Measurements from ENCODE around the gene SH2B3. TPM values are rescaled to one million over a fixed set of nuclear protein-coding genes. Genes with fewer than 3 reads are reported as not detected.
A peak's percentile ranks its signal among the peaks of the same experiment; 100 is the strongest.
"Not testable (repeated sequence)": the region's sequence is repeated elsewhere in the genome, so short reads cannot be mapped to it uniquely, and the experiment has no call there.

The SH2B3 gene
- total RNA-seq, 1 donor from 2014 or later, result 50.7 TPM

DNA sequence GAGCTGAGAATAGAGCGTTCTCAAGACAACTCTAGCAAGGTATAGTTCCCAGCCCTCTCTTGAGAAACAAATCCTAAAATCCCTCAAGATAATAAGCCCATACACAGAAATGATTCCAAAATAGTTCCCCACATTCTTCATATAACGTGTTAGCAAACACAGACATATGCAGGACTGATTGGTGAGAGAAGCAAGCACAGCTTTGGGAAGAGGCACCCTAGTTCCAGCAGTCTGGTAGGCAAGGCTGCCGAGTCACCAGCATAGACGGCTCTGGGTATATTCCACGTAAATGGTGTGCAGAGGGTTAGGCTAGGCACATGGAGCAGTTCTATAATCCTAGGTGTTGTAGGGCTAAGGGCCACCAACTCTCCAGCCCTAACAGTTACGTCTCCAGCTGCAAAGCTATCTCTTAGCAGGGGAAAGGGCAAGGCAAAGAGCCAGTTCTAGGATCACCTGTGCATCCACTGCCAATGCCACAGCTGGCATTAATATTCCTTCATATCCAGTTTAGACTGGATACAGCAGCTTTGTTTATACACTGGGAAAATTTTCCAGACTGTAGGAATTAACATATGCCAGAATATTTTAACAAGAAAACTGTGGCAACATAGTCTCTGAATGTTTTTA lies 52.9 kb downstream of the SH2B3 start:
- no peak for DNase-seq
- Mint-ChIP-seq H3K4me3 (no peak overlapping the region), H3K4me1 (peaks cover 5% of the 10 kb centered on the region), H3K27me3 (no peaks in the 10 kb centered on the region), H3K27ac (peak overlapping the region; percentile 9), H3K9me3 (no peaks in the 10 kb centered on the region), H3K36me3 (ENCODE audit: low read depth) (peaks cover 37% of the 10 kb centered on the region)
- CTCF ChIA-PET, result interaction anchor here (12.1 kb wide), 1 partner anchor 60 kb away, joined by 522 read pairs; the partner anchor contains the start of gene SH2B3
- POLR2A ChIA-PET, result no interaction called here
- ATAC-seq (ENCODE audit: low read depth), result no peak
- intact Hi-C loops (cut with micrococcal nuclease), result no loop called here
- TF ChIP-seq, protein P1, sequence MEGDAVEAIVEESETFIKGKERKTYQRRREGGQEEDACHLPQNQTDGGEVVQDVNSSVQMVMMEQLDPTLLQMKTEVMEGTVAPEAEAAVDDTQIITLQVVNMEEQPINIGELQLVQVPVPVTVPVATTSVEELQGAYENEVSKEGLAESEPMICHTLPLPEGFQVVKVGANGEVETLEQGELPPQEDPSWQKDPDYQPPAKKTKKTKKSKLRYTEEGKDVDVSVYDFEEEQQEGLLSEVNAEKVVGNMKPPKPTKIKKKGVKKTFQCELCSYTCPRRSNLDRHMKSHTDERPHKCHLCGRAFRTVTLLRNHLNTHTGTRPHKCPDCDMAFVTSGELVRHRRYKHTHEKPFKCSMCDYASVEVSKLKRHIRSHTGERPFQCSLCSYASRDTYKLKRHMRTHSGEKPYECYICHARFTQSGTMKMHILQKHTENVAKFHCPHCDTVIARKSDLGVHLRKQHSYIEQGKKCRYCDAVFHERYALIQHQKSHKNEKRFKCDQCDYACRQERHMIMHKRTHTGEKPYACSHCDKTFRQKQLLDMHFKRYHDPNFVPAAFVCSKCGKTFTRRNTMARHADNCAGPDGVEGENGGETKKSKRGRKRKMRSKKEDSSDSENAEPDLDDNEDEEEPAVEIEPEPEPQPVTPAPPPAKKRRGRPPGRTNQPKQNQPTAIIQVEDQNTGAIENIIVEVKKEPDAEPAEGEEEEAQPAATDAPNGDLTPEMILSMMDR (IDR thresholded peaks at IDR 0.05), result no peak

DNA sequence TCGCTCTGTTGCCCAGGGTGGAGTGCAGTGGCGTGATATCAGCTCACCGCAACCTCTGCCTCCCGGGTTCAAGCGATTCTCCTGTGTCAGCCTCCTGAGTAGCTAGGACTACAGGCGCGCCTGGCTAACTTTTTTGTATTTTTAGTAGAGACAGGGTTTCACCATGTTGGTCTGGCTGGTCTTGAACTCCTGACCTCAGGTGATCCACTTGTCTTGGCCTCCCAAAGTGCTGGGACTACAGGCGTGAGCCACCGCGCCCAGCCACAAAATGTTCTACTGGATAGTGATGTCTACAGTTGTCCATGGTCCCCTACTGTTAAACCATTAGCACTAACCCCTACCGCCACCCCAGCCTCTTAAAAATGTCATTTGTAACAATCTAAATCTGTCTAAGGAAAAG lies 54.4 kb downstream of the SH2B3 start:
- peaks cover 28% of the 10 kb centered on the region for H3K36me3 Mint-ChIP-seq (ENCODE audit: low read depth)
- H3K9me3 Mint-ChIP-seq; ATAC-seq (ENCODE audit: low read depth); intact Hi-C loops (cut with micrococcal nuclease); DNase-seq; H3K4me3 Mint-ChIP-seq; H3K27ac Mint-ChIP-seq; H3K27me3 Mint-ChIP-seq; H3K4me1 Mint-ChIP-seq; POLR2A ChIA-PET: not testable (repeated sequence)
- CTCF ChIA-PET, result interaction anchor here (2.9 to 12.1 kb wide), 2 partner anchors 8 to 61 kb away, joined by 16 to 522 read pairs; partner anchors contain the start of gene SH2B3

DNA sequence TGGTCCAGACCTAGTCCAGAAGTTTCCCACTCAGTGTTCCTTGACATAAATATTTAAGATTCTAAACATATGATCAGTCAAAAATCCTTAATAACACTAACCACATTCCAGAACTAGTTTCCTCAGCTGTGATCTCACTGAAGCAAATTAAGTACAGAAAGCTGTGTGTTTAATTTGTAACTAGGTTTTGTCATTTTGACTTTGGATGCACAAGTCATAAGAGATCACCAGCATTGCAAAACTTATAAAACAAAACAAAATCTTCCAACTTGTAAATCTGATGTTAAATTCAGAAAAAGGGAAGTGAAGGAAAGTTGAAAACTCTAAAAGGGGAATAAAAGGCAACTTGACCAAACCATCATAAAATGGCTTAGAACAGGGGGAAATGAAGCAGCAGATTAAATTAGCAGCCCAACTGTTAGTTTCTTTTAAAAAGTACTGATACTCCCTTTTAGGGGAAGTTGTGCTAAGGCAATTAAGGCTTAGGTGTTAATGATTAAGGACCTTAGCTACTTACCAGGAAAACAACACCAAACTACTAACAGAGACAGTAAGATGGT lies 56.6 kb downstream of the SH2B3 start:
- intact Hi-C loops (cut with micrococcal nuclease), result no loop called here
- ATAC-seq (ENCODE audit: low read depth), result no peak
- Mint-ChIP-seq H3K27me3 (no peaks in the 10 kb centered on the region), H3K27ac (peak overlapping the region; percentile 56), H3K4me3 (no peak overlapping the region), H3K4me1 (peaks cover 5% of the 10 kb centered on the region), H3K36me3 (ENCODE audit: low read depth) (peaks cover 17% of the 10 kb centered on the region), H3K9me3 (no peaks in the 10 kb centered on the region)
- POLR2A ChIA-PET, result interaction anchor here (0.8 kb wide), 1 partner anchor 27 kb away, joined by 3 read pairs; no protein-coding TSS in a partner anchor
- DNase-seq, result no peak
- CTCF ChIA-PET, result interaction anchor here (1.3 to 2.9 kb wide), 2 partner anchors 10 to 22 kb away, joined by 4 to 16 read pairs; no protein-coding TSS in a partner anchor
- TF ChIP-seq, protein P1 (IDR thresholded peaks at IDR 0.05), result no peak

DNA sequence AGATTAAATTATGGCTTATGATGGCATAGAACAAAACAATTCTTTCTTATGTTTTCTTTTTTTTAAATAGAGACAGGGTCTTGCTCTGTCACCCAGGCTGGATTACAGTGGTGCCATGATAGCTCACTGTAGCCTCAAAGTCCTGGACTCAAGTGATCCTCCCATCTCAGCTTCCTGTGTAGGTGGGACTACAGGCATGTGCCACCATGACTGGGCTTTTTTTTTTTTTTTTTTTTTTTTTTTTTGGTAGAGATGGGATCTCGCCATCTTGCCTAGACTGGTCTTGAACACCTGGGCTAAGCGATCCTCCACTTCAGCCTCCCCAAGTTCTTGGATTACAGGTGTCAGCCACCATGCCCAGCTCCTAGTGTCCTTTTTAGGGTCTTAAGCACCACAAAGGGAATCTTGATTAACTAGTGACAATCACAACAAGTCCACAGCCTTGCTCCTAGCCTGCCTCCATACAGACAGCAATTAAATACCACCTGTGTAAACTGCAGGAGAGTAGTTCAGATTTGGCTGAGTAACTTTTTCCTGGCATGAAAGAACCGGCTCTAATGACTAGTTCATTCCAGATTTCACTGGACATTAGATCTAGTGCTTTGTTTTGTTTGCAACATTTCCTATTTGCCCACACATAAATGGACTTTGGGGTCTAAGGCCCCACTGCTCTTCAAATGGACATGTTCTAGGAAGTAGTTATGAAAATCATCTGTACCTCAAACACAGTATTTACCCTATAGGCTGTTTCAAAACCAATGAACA lies 61.6 kb downstream of the SH2B3 start:
- H3K27ac Mint-ChIP-seq, result no peak overlapping the region
- H3K36me3 Mint-ChIP-seq (ENCODE audit: low read depth), result peaks cover 47% of the 10 kb centered on the region

DNA sequence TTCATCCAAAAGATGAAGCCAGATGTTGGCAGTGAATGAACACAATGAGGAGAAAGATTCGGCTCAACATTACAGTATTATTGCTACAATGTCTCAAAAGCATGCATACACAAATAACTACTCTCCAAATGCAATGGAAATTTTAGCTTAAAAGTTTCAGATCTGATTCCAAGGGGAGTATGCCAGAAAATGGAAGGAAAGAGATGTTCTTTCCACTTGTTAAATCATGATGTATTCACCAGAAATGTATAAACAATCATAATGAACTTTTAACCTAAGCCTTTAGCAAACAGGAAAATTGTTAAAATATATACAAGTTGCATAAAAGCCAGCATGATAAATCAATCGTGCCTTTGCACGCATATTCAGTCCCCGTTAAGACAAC lies 62.1 kb downstream of the SH2B3 start:
- CTCF ChIA-PET, result no interaction called here

More for the DNA sequence above, 61.6 kb downstream of the SH2B3 start:
- ChIA-PET CTCF (no interaction called here), POLR2A (no interaction called here)
- no peaks in the 10 kb centered on the region for H3K9me3 Mint-ChIP-seq
- TF ChIP-seq, protein P1 (IDR thresholded peaks at IDR 0.05), result no peak
- H3K4me1 Mint-ChIP-seq, result peaks cover 5% of the 10 kb centered on the region
- no peak for ATAC-seq (ENCODE audit: low read depth)
- H3K27me3 Mint-ChIP-seq, result no peaks in the 10 kb centered on the region
- no peak for DNase-seq
- intact Hi-C loops (cut with micrococcal nuclease), result no loop called here
- no peak overlapping the region for H3K4me3 Mint-ChIP-seq

More for the DNA sequence above, 62.1 kb downstream of the SH2B3 start:
- POLR2A ChIA-PET, result no interaction called here
- H3K27ac Mint-ChIP-seq, result no peak overlapping the region
- H3K27me3 Mint-ChIP-seq, result no peaks in the 10 kb centered on the region
- ATAC-seq (ENCODE audit: low read depth) (no peak), DNase-seq (no peak)
- H3K9me3 Mint-ChIP-seq, result no peaks in the 10 kb centered on the region
- intact Hi-C loops (cut with micrococcal nuclease), result no loop called here
- H3K36me3 Mint-ChIP-seq (ENCODE audit: low read depth), result peaks cover 45% of the 10 kb centered on the region
- no peaks in the 10 kb centered on the region for H3K4me1 Mint-ChIP-seq
- H3K4me3 Mint-ChIP-seq, result no peak overlapping the region
- TF ChIP-seq, protein P1 (IDR thresholded peaks at IDR 0.05), result no peak
